ENCODE measurements around the gene FMN2. TPM values are rescaled to one million over a fixed set of nuclear protein-coding genes. Genes with fewer than 3 reads are reported as not detected.

The FMN2 gene
- total RNA-seq, 4 donors from 2014 or later = 0.75 to 1.8 (median 1.2) TPM

- TF ChIP-seq CTCF (IDR thresholded peaks at IDR 0.05; ENCODE audit: low read depth) = no peak
Observed at GRCh38 chr1:240522122-240522822, 430.6 kb downstream of the FMN2 start.

- no peak for TF ChIP-seq CTCF (IDR thresholded peaks at IDR 0.05; ENCODE audit: low read depth)
Observed at GRCh38 chr1:240524356-240525069, 432.8 kb downstream of the FMN2 start.

Small RNAs within 50 kb of the gene (small RNA-seq; reads per million reads assigned to genes)
- gene RF00019 = 0.49 reads per million

Measured in subcutaneous adipose tissue (tissue), 4 donors.